Endothelial cell of umbilical vein (primary cell): Measurements from ENCODE around the gene RNFT2.

Experiments used
- CTCF ChIP-seq, 2 donors: IDR thresholded peaks; 1 replicate in 1 of 2; 2 replicates in 1 of 2; pipeline ENCODE4 v1.5.1; 2011; ENCODE audit warnings: low read length in 2 of 2, mild to moderate bottlenecking in 2 of 2, moderate library complexity in 2 of 2, control low read depth in 1 of 2, inconsistent platforms in 1 of 2, low read depth in 1 of 2; ENCODE audit not compliant: insufficient read depth in 1 of 2; ENCODE audit errors: extremely low read depth in 1 of 2
- EZH2 ChIP-seq: IDR thresholded peaks from 2 replicates; pipeline ENCODE4 v1.6.1; 2012; ENCODE audit warnings: borderline replicate concordance, low read depth, mild to moderate bottlenecking, moderate library complexity, low read length, inconsistent platforms; ENCODE audit not compliant: severe bottlenecking
- FOS ChIP-seq: IDR thresholded peaks from 2 replicates; pipeline ENCODE4 v1.6.1; 2011; ENCODE audit warnings: mild to moderate bottlenecking, low read length, moderate library complexity, borderline replicate concordance; ENCODE audit not compliant: insufficient read depth
- GATA2 ChIP-seq: IDR thresholded peaks from 2 replicates; pipeline ENCODE4 v1.7.0; 2011; ENCODE audit warnings: low read depth, mild to moderate bottlenecking, moderate library complexity, mixed read lengths, low read length; ENCODE audit not compliant: insufficient read length, insufficient read depth
- JUN ChIP-seq: IDR thresholded peaks from 2 replicates; pipeline ENCODE4 v1.6.1; 2011; ENCODE audit warnings: borderline replicate concordance, low read depth; ENCODE audit not compliant: insufficient read length, insufficient read depth
- MYC ChIP-seq: IDR thresholded peaks from one replicate; pipeline ENCODE4 v1.6.1; 2011; ENCODE audit warnings: mild to moderate bottlenecking, low read depth, low read length
- POLR2A ChIP-seq: IDR thresholded peaks from 2 replicates; pipeline ENCODE4 v1.6.1; 2012; ENCODE audit warnings: low read depth, mild to moderate bottlenecking, control low read depth, low read length
- POLR2AphosphoS5 ChIP-seq: IDR thresholded peaks from 2 replicates; pipeline ENCODE4 v1.6.1; 2012; ENCODE audit warnings: low read depth, mild to moderate bottlenecking, control low read depth, low read length, moderate library complexity; ENCODE audit not compliant: insufficient read depth
- TF ChIP-seq, protein P1 (sequence below): IDR thresholded peaks from 2 replicates; pipeline ENCODE4 v1.6.1; 2011; ENCODE audit not compliant: insufficient read depth, insufficient read length

- TF ChIP-seq CTCF (IDR thresholded peaks at IDR 0.05; ENCODE audit: extremely low read depth in 1 of 2, insufficient read depth in 1 of 2, low read depth in 1 of 2, low read length in 2 of 2) (no peak), EZH2 (no peak), POLR2AphosphoS5 (no peak), POLR2A (no peak), JUN (no peak), FOS (no peak), GATA2 (no peak), MYC (no peak)
- TF ChIP-seq, protein P1, sequence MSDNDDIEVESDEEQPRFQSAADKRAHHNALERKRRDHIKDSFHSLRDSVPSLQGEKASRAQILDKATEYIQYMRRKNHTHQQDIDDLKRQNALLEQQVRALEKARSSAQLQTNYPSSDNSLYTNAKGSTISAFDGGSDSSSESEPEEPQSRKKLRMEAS = no peak
Observed at GRCh38 chr12:116837097-116837496, 99.0 kb downstream of the RNFT2 start.
